Erythroblast (primary cell): ENCODE results near the gene DRC7.

Source experiments
- DNase-seq, 2 experiments: peaks; one replicate each; lab custom pipeline; 2025; lab: John Stamatoyannopoulos, UW
- GATA1 ChIP-seq: IDR thresholded peaks from 2 replicates; pipeline ENCODE4 v1.6.1; 2011; ENCODE audit warnings: low read depth, mild to moderate bottlenecking, control low read depth, low read length, moderate library complexity
- POLR2A ChIP-seq: IDR thresholded peaks from 2 replicates; pipeline ENCODE4 v1.6.1; 2011; ENCODE audit warnings: mild to moderate bottlenecking, low read length

The DRC7 gene, protein sequence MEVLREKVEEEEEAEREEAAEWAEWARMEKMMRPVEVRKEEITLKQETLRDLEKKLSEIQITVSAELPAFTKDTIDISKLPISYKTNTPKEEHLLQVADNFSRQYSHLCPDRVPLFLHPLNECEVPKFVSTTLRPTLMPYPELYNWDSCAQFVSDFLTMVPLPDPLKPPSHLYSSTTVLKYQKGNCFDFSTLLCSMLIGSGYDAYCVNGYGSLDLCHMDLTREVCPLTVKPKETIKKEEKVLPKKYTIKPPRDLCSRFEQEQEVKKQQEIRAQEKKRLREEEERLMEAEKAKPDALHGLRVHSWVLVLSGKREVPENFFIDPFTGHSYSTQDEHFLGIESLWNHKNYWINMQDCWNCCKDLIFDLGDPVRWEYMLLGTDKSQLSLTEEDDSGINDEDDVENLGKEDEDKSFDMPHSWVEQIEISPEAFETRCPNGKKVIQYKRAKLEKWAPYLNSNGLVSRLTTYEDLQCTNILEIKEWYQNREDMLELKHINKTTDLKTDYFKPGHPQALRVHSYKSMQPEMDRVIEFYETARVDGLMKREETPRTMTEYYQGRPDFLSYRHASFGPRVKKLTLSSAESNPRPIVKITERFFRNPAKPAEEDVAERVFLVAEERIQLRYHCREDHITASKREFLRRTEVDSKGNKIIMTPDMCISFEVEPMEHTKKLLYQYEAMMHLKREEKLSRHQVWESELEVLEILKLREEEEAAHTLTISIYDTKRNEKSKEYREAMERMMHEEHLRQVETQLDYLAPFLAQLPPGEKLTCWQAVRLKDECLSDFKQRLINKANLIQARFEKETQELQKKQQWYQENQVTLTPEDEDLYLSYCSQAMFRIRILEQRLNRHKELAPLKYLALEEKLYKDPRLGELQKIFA

GRCh38 chr16:57694725-57695679, at the start of gene DRC7:
TSS of gene DRC7 (plus strand) at chr16:57694806. CDS start at chr16:57697950, 3,144 bp downstream.
- DNase-seq = peak; percentile 81 to 83
- no peak for TF ChIP-seq GATA1
- TF ChIP-seq POLR2A = no peak

DNA sequence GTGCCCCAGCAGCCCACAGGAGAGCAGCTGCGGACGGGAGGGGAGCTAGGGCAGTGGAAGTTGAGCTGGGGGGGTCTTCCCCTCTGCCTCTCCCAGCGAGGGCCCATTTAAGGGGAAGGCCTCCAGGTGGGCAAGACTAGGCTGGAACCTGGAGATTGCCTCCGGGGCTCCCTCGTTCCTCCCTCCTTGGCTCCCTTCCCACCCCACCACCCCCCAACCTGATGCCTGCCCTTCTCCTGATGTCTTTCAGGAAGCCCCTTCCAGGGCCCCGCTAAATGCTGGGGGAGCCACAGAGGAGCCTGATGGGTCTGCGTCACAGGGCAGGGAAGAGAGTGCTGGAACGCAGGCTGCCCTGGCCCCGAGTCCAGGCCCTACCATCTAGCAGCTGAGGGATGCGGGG, 49.4 kb upstream of the DRC7 start:
- no peak for DNase-seq
- TF ChIP-seq GATA1 (no peak), POLR2A (no peak)

GRCh38 chr16:57645691-57646387, 48.8 kb upstream of the DRC7 start:
- TF ChIP-seq GATA1 = no peak
- no peak for TF ChIP-seq POLR2A
- no peak for DNase-seq

GRCh38 chr16:57646388-57647039, 48.1 kb upstream of the DRC7 start:
- no peak for DNase-seq
- TF ChIP-seq POLR2A = no peak
- no peak for TF ChIP-seq GATA1

DNA sequence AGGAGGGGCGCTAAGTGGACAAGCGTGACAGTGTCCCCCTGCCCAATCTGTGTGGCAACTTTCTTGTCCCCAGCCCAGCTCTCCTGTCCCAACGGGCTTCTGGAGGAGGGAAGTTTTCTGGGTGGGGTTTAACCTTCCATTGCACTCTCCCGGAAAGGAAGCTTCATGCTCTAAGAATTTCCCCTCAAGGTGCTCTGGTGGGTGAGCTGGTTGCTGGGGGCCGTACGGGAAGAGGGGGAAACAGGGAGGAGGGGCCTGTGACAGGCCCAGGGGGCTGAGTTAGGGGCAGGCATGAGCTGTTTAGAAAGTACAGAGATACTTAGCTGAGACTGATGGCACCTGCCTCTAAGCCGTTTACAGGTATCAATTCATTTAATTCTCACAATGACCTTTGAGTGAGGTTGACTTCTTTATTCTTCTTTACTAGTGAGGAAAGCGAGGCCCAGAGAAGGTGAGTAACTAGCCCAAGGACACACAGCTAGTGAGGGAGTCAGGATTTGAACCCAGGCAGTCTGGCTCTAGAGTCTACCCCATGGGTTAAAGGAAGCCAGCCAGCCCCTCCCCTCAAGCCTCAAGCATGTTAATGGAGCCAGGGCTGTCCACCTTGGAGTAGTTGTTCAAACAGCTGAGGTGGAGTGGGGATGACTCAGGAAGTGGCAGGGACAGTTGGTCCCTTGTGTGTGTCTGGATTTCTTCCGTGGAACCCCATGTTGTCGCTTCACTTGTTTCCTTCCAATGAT, 47.3 kb upstream of the DRC7 start:
- no peak for DNase-seq
- TF ChIP-seq GATA1 (no peak), POLR2A (no peak)

DNA sequence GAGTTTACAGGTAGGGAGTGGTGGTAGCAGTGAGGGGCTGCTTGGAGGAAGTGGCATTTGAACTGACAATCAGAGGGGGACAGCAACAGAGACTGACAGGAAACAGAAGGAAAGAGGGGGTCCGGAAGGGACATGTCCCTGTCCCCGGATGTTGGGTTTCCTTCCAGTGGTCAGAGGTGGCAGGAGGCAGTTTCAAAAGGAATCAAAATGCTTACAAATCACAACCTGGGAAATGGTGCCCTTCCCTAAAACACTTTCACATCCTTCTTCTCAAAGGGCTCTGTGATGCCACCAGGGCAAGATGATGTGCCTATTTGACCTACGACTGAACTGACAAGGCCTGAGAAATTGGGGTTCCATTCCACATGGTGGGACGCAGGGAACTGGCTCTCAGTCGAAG, 46.5 kb upstream of the DRC7 start:
- TF ChIP-seq POLR2A = no peak
- TF ChIP-seq GATA1 = no peak
- no peak for DNase-seq

DNA sequence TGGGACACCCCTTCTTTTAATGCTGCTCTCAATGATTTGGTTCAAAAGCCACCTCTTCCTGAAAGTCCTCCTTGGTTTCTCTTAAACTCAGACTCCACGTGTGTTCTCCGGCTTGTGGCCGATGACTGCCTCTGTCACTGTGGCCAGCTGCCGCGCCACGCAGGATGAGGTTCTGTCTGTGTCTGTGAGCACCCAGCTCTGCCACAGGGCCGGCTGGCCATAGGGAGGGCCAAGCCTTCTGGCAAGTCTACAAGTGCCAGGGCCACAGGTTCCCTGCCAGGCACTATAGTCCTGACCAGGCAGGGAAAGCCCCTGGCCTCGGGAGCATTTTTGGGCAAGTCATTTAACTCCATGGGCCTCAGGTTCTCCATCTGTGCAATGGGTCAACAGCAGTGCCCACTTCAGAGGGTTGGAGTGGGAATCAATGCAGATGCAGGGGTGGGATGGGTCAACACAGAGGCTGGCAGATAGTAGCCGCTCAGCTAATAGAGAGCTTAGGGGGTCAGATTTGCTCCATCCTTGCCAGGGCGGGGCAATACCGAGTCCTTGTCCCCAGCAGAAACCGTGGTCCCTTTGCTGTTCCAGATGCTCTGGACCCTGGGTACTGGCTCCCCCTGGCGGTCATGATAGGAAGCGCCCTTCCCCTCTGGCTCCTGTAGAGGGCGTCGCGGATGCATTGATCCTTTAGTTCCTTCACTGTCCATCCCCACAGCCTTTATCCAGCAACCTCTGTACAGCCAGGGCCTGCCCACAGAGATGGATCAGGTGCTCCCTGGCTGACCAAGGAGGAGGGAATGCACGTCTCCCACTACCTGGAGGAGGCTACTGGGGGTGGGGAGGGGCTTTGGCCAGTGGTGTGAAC, 45.8 kb upstream of the DRC7 start:
- DNase-seq = peak; percentile 81 to 89
- no peak for TF ChIP-seq GATA1

DNA sequence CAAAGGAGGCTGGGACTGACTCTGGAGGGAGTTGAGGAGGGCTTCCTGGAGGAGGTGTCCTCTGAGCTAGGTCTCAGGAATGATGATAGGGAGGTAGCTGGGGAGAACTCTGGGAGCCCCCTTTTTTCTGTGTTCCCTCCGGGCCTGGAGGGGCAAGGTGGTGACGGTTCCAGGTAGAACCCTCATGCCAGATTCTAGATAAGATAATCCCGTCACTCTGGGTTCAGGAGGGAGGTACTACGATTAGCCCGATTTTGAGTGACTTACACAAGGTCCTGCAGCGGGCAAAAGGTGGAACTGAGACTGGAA, 45.2 kb upstream of the DRC7 start:
- DNase-seq = no peak
- TF ChIP-seq POLR2A (no peak), GATA1 (no peak)

GRCh38 chr16:57649846-57650245, 44.8 kb upstream of the DRC7 start:
- TF ChIP-seq GATA1 (no peak), POLR2A (no peak)
- no peak for DNase-seq

DNA sequence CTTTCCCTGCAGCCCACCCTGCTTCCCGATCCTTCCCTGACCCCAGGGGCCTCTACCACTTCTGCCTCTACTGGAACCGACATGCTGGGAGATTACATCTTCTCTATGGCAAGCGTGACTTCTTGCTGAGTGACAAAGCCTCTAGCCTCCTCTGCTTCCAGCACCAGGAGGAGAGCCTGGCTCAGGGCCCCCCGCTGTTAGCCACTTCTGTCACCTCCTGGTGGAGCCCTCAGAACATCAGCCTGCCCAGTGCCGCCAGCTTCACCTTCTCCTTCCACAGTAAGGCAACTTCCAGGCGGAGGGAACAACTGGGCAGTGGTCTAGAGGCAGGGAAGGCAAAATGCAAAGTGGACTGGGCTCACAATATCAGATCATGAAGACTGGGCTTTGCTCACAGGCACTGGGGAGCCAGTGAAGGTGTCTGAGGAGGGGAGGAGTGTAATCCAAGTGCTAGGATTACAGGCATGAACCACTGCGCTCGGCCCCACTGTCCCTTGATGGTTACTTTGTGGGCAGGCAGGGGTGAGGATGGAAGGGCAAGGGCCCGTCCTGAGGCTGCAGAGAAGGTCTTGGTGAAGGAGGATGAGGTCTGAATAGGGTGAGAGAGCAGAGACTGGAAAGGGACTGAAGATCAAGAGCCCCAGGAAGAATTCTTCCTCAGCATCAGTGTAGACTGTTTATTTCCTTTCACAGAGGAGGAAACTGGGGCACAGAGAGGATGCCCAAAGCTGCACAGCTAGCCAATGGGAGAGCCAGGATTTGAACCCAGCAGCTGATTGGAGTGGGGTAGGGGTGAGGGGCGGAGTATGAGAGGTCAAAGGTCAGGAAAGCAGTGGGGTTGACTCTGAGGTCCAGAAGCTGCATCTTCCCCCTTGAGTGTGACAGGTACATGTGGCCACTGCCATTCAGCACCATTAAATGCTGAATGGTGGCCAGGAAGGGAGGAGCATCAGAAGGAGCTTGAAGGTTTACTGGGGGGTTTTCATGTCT, 43.0 kb upstream of the DRC7 start:
- no peak for DNase-seq
- no peak for TF ChIP-seq GATA1
- TF ChIP-seq POLR2A = no peak
